Caki2 (cell line): ENCODE data around the gene GPN3. TPM values are rescaled to one million over a fixed set of nuclear protein-coding genes. Genes with fewer than 3 reads are reported as not detected.
"Not testable (repeated sequence)": the region's sequence is repeated elsewhere in the genome, so short reads cannot be mapped to it uniquely, and the experiment has no call there.

Experiments
- DNase-seq: peaks from one replicate; pipeline ENCODE4 v3.0.0-alpha.2; 2015; ENCODE audit warnings: low read depth
- in situ Hi-C: cut with HindIII; loops from 2 replicates; pipeline ENCODE4 v1.10.0; 2016; ENCODE audit warnings: low sequenced_read_pairs, low pct_unique_long_range_greater_than_20kb, mixed read lengths
- total RNA-seq: library from RNA; depleted of rRNA; stranded (reverse); fragments of >200 nt; shearing (Covaris generic); gene quantifications from 2 replicates; pipeline ENCODE4 v1.2.3, GENCODE V29; 2014; ENCODE audit warnings: low replicate concordance

GPN3 gene
- total RNA-seq, 1 experiment from 2014 or later = 82.1 TPM

GRCh38 chr12:110453569-110454296 lies 14.3 kb downstream of the GPN3 start:
- in situ Hi-C loops = no loop called here
- no peak for DNase-seq

- no peak for DNase-seq
- in situ Hi-C loops = no loop called here
Measured at GRCh38 chr12:110451263-110451662, 16.8 kb downstream of the GPN3 start.

GRCh38 chr12:110449799-110450497 lies 18.1 kb downstream of the GPN3 start, which contains the start of gene ARPC3:
Gene ARPC3 (minus strand): TSS chr12:110450337. CDS start chr12:110450260, 77 bp downstream.
- in situ Hi-C loops = no loop called here
- DNase-seq = peak; percentile 88

- DNase-seq = no peak
- in situ Hi-C loops = no loop called here
Measured at GRCh38 chr12:110444455-110444854, 23.6 kb downstream of the GPN3 start.

- DNase-seq = no peak
- in situ Hi-C loops = no loop called here
Measured at GRCh38 chr12:110436231-110436630, 31.8 kb downstream of the GPN3 start.

- in situ Hi-C loops = no loop called here
- no peak for DNase-seq
Measured at GRCh38 chr12:110431957-110432587, 36.0 kb downstream of the GPN3 start.

GRCh38 chr12:110429676-110430075 lies 38.4 kb downstream of the GPN3 start:
- DNase-seq, in situ Hi-C loops: not testable (repeated sequence)

GRCh38 chr12:110426406-110426805 lies 41.7 kb downstream of the GPN3 start:
- in situ Hi-C loops = no loop called here
- no peak for DNase-seq

- in situ Hi-C loops = no loop called here
- no peak for DNase-seq
Measured at GRCh38 chr12:110424237-110424636, 43.8 kb downstream of the GPN3 start.

GRCh38 chr12:110421701-110422100 lies 46.4 kb downstream of the GPN3 start:
- DNase-seq = no peak
- in situ Hi-C loops = no loop called here

GRCh38 chr12:110421159-110421661 lies 46.8 kb downstream of the GPN3 start:
- no peak for DNase-seq
- in situ Hi-C loops = no loop called here

- in situ Hi-C loops, DNase-seq: not testable (repeated sequence)
Measured at GRCh38 chr12:110420644-110421043, 47.4 kb downstream of the GPN3 start.

- DNase-seq, in situ Hi-C loops: not testable (repeated sequence)
Measured at GRCh38 chr12:110417113-110417512, 50.9 kb downstream of the GPN3 start.

GRCh38 chr12:110410086-110410485 lies 58.0 kb downstream of the GPN3 start:
- DNase-seq, in situ Hi-C loops: not testable (repeated sequence)

- in situ Hi-C loops, DNase-seq: not testable (repeated sequence)
Measured at GRCh38 chr12:110405126-110405662, 62.9 kb downstream of the GPN3 start.

- in situ Hi-C loops = no loop called here
- DNase-seq = peak; percentile 61
Measured at GRCh38 chr12:110403976-110404682, 63.9 kb downstream of the GPN3 start.

- peak; percentile 80 for DNase-seq
- in situ Hi-C loops = no loop called here
Measured at GRCh38 chr12:110403146-110403975, 64.7 kb downstream of the GPN3 start, which contains the start of gene ANAPC7. Gene ANAPC7 (minus strand): TSS chr12:110403708. CDS start chr12:110403627, 81 bp downstream.
